ENCODE results near the gene CPA2.
"Not testable (repeated sequence)": the region's sequence is repeated elsewhere in the genome, so short reads cannot be mapped to it uniquely, and the experiment has no call there.

GRCh38 chr7:130224923-130225322, 41.7 kb upstream of the CPA2 start:
- TF ChIP-seq CTCF (IDR thresholded peaks at IDR 0.05; ENCODE audit: insufficient read depth, low read length, poor library complexity, severe bottlenecking); EZH2phosphoT487 (conservative IDR thresholded peaks at IDR 0.05; ENCODE audit: low read length): not testable (repeated sequence)
